Thymus (tissue), 11 donors: ENCODE data around the gene MRAS. TPM values are rescaled to one million over a fixed set of nuclear protein-coding genes. Genes with fewer than 3 reads are reported as not detected.
"Not testable (repeated sequence)": the region's sequence is repeated elsewhere in the genome, so short reads cannot be mapped to it uniquely, and the experiment has no call there.

ENCODE experiments used
- DNase-seq, 9 donors: peaks; one replicate each; pipeline ENCODE4 v3.0.0-alpha.2; 2013; ENCODE audit warnings: low spot score in 9 of 9, low read depth in 6 of 9, missing footprints in 1 of 9
- H3K27ac ChIP-seq, 2 donors: one replicate each; pipeline ENCODE4 v1.5.1; 2013; ENCODE audit warnings: control low read depth in 1 of 2, low read depth in 1 of 2, low read length in 1 of 2, mild to moderate bottlenecking in 1 of 2, moderate library complexity in 1 of 2
- H3K27me3 ChIP-seq, 2 donors: one replicate each; pipeline ENCODE4 v1.5.1; 2013; ENCODE audit warnings: low read length in 1 of 2; ENCODE audit not compliant: control insufficient read depth in 2 of 2, insufficient read depth in 1 of 2
- H3K36me3 ChIP-seq, 2 donors: one replicate each; pipeline ENCODE4 v1.5.1; 2013; ENCODE audit warnings: low read length in 1 of 2, mild to moderate bottlenecking in 1 of 2, moderate library complexity in 1 of 2; ENCODE audit not compliant: control insufficient read depth in 2 of 2, insufficient read depth in 2 of 2
- H3K4me1 ChIP-seq, 2 donors: one replicate each; pipeline ENCODE4 v1.5.1; 2013; ENCODE audit warnings: low read length in 2 of 2; ENCODE audit not compliant: control insufficient read depth in 2 of 2, insufficient read depth in 2 of 2
- H3K4me3 ChIP-seq, 2 donors: one replicate each; pipeline ENCODE4 v1.5.1; 2013; ENCODE audit warnings: low read length in 2 of 2, control low read depth in 1 of 2, mild to moderate bottlenecking in 1 of 2
- H3K9me3 ChIP-seq, 2 donors: one replicate each; pipeline ENCODE4 v1.5.1; 2013; ENCODE audit warnings: low read length in 1 of 2, mild to moderate bottlenecking in 1 of 2; ENCODE audit not compliant: control insufficient read depth in 2 of 2, insufficient read depth in 1 of 2
- WGBS: extraction: QIAGEN DNeasy Blood & Tissue Kit; methylation state at CpG from one replicate; pipeline ENCODE4 v1.1.7; 2013; 5-methylcytosine and 5-hydroxymethylcytosine counted together
- polyA plus RNA-seq: library from polyadenylated mRNA; stranded (reverse); fragments of 200-250 nt; gene quantifications from one replicate; pipeline ENCODE4 v1.2.3, GENCODE V29; 2013
- total RNA-seq: library from RNA; stranded (reverse); fragments of 120-200 nt; gene quantifications from one replicate; pipeline ENCODE4 v1.2.4, GENCODE V29; 2013
- donor health status: healthy.

Gene MRAS
- total and polyA plus RNA-seq, 2 donors: 4.7 to 11.7 TPM

DNA sequence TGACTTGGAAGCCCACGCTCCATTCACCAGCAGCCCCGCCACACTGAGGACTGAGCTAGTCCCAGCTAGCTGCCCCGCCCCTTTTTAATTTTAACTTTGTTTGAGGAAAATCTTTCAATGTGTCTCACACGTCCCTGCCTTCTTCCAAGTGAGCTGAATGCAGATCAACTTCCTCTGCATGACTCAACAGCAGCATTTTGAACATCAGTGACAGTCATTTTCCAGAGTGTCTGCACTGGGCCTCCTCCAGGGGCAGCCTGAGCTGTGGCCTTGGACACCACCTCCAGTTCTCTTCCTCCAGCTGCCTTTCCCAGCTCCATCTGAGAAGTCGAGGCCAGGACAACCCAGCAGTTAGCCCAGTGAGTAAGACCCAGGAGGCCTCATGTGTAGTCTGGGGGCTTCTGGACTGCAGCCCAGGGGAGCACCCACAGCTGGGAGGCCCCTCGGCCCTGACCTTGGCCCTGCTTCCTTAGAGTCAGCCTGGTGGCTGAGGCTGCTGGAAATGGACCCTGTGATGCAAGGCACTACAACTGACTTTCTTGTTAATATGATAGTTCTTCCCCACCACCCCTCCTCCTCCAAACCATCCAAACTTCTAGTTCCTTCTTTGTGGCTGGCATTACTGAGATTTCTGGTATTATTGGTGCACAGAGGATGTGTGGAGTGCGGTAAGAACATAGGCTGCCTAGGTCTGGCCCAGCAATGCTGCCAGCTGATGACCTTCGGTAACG is 64.6 kb downstream of the MRAS start:
- Histone ChIP-seq H3K27me3 (peaks cover 0 to 8% of the 10 kb centered on the region in 2 donors), H3K36me3 (no peaks in the 10 kb centered on the region), H3K4me3 (no peak overlapping the region), H3K27ac (no peak overlapping the region), H3K9me3 (no peaks in the 10 kb centered on the region), H3K4me1 (no peaks in the 10 kb centered on the region)
- WGBS: 86% methylated on average over 9 of the region's 9 CpGs
- no peak for DNase-seq

DNA sequence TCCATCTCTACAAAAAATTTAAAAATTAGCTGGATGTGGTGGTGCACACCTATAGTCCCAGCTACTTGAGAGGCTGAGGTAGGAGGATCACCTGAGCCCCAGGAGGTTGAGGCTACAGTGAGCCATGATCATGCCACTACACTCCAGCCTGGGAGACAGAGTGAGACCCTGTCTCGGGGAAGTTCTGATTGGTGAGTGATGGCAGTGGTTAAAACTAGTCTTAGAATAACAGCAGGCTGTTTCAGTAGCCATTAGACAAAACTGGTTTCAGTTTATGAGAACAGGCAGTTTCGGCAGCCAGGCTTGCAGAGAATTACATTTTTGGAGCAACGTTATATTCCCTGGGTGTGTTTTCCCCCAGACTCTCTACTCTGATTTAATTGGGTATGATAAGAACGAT is 67.9 kb downstream of the MRAS start:
- not testable (repeated sequence) for H3K27ac ChIP-seq, H3K4me1 ChIP-seq, H3K36me3 ChIP-seq, H3K4me3 ChIP-seq, H3K9me3 ChIP-seq, DNase-seq, H3K27me3 ChIP-seq
- 94% methylated on average over 4 of the region's 4 CpGs for WGBS

DNA sequence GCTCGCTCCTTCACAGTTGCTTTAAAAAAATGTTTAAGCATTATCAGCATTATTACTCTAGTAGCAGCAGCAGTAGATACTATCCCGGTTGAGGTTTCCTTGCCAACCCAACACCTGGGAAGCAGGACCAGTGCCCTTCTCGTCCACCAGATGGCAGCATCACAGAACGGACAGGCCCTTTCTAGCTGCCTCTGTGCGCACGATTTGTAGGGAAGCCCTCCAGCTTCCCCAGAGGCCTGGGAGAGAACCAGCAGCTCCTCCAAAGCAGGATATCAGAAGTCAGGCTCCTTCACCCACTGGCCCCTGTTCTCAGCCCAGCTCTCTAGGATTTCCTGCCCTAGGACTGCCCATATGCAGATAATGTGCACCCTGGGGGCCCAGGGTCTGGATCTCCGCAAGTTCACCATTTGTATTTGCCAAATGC is 69.2 kb downstream of the MRAS start:
- Histone ChIP-seq H3K4me1 (no peaks in the 10 kb centered on the region), H3K4me3 (no peak overlapping the region), H3K36me3 (no peaks in the 10 kb centered on the region), H3K27ac (no peak overlapping the region), H3K27me3 (peaks cover 0 to 7% of the 10 kb centered on the region in 2 donors), H3K9me3 (no peaks in the 10 kb centered on the region)
- DNase-seq: peak; percentile 30 to 74 (median 50)
- 19% methylated on average over 7 of the region's 7 CpGs for WGBS

DNA sequence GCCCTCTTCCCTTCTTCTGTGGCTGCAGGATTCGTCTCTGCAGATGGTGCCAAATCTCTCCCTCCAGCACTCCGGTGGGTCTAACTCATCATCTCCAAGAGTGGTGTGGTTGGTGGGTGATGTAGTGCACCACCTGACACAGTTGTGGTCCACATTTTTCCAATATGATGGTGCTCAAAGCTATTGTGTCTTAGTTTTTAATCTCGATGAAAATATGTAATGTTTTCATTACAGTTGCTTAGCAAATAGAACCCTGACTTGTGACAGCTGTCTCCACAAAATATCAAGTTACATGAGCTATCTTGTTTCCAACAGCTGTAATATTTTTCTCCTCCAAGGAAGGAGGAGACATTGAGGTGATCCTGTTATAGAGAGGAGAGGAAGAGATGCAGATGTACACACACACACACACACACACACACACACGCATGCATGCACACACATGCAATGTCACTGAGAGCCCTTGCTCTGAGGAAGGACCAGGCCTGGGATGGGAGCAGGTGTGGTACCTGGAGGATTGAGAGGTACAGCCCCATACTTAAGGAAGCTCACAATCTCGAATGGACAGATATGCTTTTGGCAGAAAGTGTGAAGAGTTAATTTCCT is 70.3 kb downstream of the MRAS start:
- no peaks in the 10 kb centered on the region for H3K36me3 ChIP-seq
- no peaks in the 10 kb centered on the region for H3K9me3 ChIP-seq
- no peak overlapping the region for H3K4me3 ChIP-seq
- no peak for DNase-seq
- H3K4me1 ChIP-seq: no peaks in the 10 kb centered on the region
- 89% methylated on average over 5 of the region's 5 CpGs for WGBS
- H3K27ac ChIP-seq: no peak overlapping the region
- peaks cover 0 to 7% of the 10 kb centered on the region in 2 donors for H3K27me3 ChIP-seq

DNA sequence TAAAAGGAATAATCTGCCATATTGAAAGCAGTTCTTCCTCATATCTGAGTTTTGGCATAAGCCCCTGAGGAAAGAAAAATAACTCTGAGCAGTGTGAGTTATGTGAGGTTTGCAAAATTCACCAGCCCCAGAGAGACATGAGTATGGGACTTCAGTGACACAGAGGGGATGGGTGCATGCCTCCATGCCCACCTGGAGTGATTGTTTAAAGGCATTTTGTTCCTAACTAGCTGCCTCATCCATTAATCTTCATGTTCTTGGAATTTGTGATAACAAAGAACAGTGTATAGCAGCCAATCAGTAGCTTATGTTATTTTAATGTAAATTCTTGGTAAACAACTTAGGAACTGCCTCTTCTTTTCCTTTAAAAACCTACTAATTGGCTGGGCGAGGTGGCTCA is 74.9 kb downstream of the MRAS start:
- H3K9me3 ChIP-seq: no peaks in the 10 kb centered on the region
- no peak overlapping the region for H3K27ac ChIP-seq
- H3K27me3 ChIP-seq: no peaks in the 10 kb centered on the region
- H3K4me3 ChIP-seq: no peak overlapping the region
- WGBS: 97% methylated on average over 1 of the region's 1 CpG
- no peak for DNase-seq
- H3K4me1 ChIP-seq: no peaks in the 10 kb centered on the region
- H3K36me3 ChIP-seq: no peaks in the 10 kb centered on the region

DNA sequence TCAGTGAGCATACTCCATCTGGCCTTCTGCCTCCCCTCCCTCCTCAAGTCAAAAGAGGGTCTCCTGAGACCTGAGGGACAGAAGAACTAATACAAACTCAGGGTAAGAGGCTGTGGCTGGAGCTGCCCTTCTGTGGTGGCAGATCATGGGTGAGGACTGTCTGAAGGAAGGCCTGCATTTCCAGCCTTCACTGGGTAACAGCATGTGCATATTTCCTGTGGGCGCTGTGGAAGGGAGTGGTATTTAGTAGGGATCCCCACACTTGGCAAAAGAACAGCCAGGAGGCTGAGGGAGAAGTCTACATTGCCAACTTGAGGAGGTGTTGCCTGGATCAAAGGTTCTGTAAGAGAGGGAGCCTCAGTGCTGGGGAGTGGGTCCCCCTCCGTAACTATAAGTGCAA is 75.9 kb downstream of the MRAS start:
- Histone ChIP-seq H3K9me3 (no peaks in the 10 kb centered on the region), H3K27ac (no peak overlapping the region), H3K4me3 (no peak overlapping the region), H3K36me3 (no peaks in the 10 kb centered on the region), H3K4me1 (no peaks in the 10 kb centered on the region), H3K27me3 (no peaks in the 10 kb centered on the region)
- DNase-seq: no peak
- 92% methylated on average over 2 of the region's 2 CpGs for WGBS

DNA sequence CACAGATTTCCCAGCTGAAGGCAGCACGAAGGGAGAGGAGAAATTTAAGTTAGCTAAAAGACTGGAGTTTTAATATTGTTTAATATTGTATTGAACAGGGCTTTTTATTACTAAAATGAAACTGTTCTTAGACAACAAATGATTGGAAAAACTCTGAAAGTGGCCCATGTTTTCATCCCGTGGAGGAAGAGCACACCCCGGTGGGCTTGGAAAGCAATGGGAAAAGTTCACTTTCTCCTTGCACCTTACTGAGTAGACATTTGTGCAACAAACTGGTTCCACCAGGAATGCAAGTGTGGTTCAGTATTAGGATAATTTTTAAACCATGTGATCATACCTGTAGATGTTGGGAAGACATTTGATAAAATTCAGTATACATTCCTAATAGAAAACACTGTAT is 77.8 kb downstream of the MRAS start:
- no peak for DNase-seq

DNA sequence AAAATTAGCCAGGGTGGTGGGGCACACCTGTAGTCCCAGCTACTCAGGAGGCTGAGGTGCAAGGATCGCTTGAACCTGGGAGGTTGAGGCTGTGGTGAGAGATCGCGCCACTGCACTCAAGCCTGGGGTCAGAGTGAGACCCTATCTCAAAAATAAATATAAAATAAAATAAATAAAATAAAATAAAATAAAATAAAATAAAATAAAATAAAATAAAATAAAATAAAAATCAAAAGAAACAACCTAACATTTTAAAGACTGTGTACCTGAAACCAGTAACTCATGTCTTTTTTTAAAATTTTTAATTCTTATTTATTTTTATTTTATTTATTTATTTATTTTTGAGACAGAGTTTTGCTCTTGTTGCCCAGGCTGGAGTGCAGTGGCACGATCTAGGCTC is 78.4 kb downstream of the MRAS start:
- not testable (repeated sequence) for H3K4me3 ChIP-seq, H3K36me3 ChIP-seq, H3K27me3 ChIP-seq, H3K9me3 ChIP-seq, DNase-seq, H3K4me1 ChIP-seq, H3K27ac ChIP-seq
- WGBS: 96% methylated on average over 4 of the region's 4 CpGs

More for the DNA sequence above, 77.8 kb downstream of the MRAS start:
- peaks cover 0 to 4% of the 10 kb centered on the region in 2 donors for H3K27me3 ChIP-seq
- no peaks in the 10 kb centered on the region for H3K4me1 ChIP-seq
- H3K9me3 ChIP-seq: no peaks in the 10 kb centered on the region
- no peak overlapping the region for H3K27ac ChIP-seq
- H3K36me3 ChIP-seq: no peaks in the 10 kb centered on the region
- WGBS: 83% methylated on average over 3 of the region's 3 CpGs
- H3K4me3 ChIP-seq: no peak overlapping the region

DNA sequence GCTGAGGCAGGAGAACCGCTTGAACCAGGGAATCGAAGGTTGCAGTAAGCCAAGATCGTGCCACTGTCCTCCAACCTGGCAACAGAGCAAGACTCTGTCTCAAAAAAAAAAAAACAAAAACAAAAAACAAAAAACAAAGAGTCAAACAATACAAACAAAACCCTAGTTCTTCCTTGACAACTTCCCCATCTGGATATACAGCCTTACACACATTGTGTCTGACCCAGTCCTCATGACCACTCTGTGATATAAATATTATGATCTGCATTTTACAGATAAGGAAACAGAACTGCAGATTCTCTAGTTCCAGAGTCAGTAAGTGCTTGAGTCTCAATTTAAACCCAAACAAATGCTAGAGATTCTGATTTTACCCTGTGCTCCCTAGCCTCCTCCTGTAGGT is 81.3 kb downstream of the MRAS start:
- H3K27me3 ChIP-seq: peaks cover 15 to 34% of the 10 kb centered on the region in 2 donors

More for the DNA sequence above, 81.3 kb downstream of the MRAS start:
- no peak for DNase-seq
- peaks cover 0 to 6% of the 10 kb centered on the region in 2 donors for H3K9me3 ChIP-seq
- WGBS: 98% methylated on average over 3 of the region's 3 CpGs
- peaks cover 4 to 8% of the 10 kb centered on the region in 2 donors for H3K4me1 ChIP-seq
- H3K4me3 ChIP-seq: no peak overlapping the region
- no peaks in the 10 kb centered on the region for H3K36me3 ChIP-seq
- no peak overlapping the region for H3K27ac ChIP-seq
